ENCODE measurements around the gene AKAP9.

DNA sequence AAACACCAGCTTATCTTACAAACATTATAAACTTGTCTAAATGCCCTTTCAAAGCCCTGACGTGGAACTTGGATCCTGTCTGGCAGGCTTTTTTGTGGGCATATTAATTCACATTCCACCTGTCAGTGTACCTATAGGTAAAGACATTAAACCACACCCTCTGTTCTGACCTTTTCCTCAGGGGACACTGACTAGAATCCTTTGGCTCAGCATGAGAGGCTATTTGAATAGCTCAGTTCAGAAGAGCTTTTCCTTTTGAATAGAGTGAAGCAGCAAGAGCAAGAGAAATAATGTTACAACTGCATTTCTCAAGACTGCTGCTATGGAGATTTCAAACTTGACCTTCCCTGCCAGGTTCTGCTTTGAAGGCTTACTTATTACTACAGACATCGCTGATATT, 116.7 kb downstream of the AKAP9 start:
- TF ChIP-seq, protein P1, sequence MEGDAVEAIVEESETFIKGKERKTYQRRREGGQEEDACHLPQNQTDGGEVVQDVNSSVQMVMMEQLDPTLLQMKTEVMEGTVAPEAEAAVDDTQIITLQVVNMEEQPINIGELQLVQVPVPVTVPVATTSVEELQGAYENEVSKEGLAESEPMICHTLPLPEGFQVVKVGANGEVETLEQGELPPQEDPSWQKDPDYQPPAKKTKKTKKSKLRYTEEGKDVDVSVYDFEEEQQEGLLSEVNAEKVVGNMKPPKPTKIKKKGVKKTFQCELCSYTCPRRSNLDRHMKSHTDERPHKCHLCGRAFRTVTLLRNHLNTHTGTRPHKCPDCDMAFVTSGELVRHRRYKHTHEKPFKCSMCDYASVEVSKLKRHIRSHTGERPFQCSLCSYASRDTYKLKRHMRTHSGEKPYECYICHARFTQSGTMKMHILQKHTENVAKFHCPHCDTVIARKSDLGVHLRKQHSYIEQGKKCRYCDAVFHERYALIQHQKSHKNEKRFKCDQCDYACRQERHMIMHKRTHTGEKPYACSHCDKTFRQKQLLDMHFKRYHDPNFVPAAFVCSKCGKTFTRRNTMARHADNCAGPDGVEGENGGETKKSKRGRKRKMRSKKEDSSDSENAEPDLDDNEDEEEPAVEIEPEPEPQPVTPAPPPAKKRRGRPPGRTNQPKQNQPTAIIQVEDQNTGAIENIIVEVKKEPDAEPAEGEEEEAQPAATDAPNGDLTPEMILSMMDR (IDR thresholded peaks at IDR 0.05), result no peak
- TF ChIP-seq POLR2A (IDR thresholded peaks at IDR 0.05), result no peak
